DOHH2 (cell line): ENCODE measurements around the gene MYF5.

Source experiments
- H3F3A ChIP-seq: fragments of 200-600 bp; sonication (generic), shearing (Covaris generic); 2 replicates; pipeline ENCODE4 v1.6.0; 2016; ENCODE audit warnings: antibody characterized with exemption, mild to moderate bottlenecking; ENCODE audit not compliant: control insufficient read depth, insufficient read depth
- H3K27ac ChIP-seq: fragments of 200-600 bp; sonication (generic); 2 replicates; pipeline ENCODE4 v1.5.1; 2014; ENCODE audit warnings: low read depth, mild to moderate bottlenecking, low read length, moderate library complexity
- H3K27me3 ChIP-seq: fragments of 200-600 bp; sonication (generic); 2 replicates; pipeline ENCODE4 v1.6.1; 2014; ENCODE audit warnings: mild to moderate bottlenecking, low read length, mixed read lengths; ENCODE audit not compliant: control insufficient read depth
- H3K36me3 ChIP-seq: fragments of 200-600 bp; sonication (generic); 2 replicates; pipeline ENCODE4 v1.6.1; 2014; ENCODE audit warnings: mild to moderate bottlenecking, low read length, moderate library complexity, mixed read lengths; ENCODE audit not compliant: control insufficient read depth
- H3K4me1 ChIP-seq: fragments of 200-600 bp; sonication (generic); 2 replicates; pipeline ENCODE4 v1.6.1; 2014; ENCODE audit warnings: mild to moderate bottlenecking, low read length, mixed read lengths; ENCODE audit not compliant: control insufficient read depth
- H3K4me2 ChIP-seq: fragments of 200-600 bp; sonication (generic); 2 replicates; pipeline ENCODE4 v1.6.0; 2014; ENCODE audit warnings: mild to moderate bottlenecking, low read length, moderate library complexity
- H3K4me3 ChIP-seq: fragments of 200-600 bp; sonication (generic); 2 replicates; pipeline ENCODE4 v1.5.1; 2014; ENCODE audit warnings: mild to moderate bottlenecking, low read length, mixed read lengths
- H3K79me2 ChIP-seq: fragments of 200-600 bp; sonication (generic); 2 replicates; pipeline ENCODE4 v1.6.1; 2014; ENCODE audit warnings: mild to moderate bottlenecking, low read length, mixed read lengths; ENCODE audit not compliant: control insufficient read depth
- H3K9me2 ChIP-seq: fragments of 200-600 bp; sonication (generic); replicated peaks from 2 replicates; pipeline ENCODE4 v1.6.1; 2014; ENCODE audit warnings: mild to moderate bottlenecking, low read length, mixed read lengths; ENCODE audit not compliant: control insufficient read depth
- H3K9me3 ChIP-seq: fragments of 200-600 bp; sonication (generic); 2 replicates; pipeline ENCODE4 v1.6.1; 2014; ENCODE audit warnings: antibody characterized with exemption, low read length, mixed read lengths; ENCODE audit not compliant: control insufficient read depth, insufficient read depth
- H4K20me1 ChIP-seq: fragments of 200-600 bp; sonication (generic); 2 replicates; pipeline ENCODE4 v1.6.0; 2014; ENCODE audit warnings: low read depth, mild to moderate bottlenecking, antibody characterized with exemption, low read length, moderate library complexity; ENCODE audit not compliant: control insufficient read depth, insufficient read depth
- CTCF ChIP-seq: fragments of 200-600 bp; sonication (generic); IDR thresholded peaks from one replicate; pipeline ENCODE4 v1.5.1; 2014; ENCODE audit warnings: antibody characterized with exemption, mild to moderate bottlenecking, low read depth, low read length; ENCODE audit not compliant: poor library complexity, severe bottlenecking
- EZH2phosphoT487 ChIP-seq: fragments of 200-600 bp; sonication (generic); IDR thresholded peaks from 2 replicates; pipeline ENCODE4 v1.6.1; 2017; ENCODE audit warnings: borderline replicate concordance, mild to moderate bottlenecking, antibody characterized with exemption, low read length, moderate library complexity, mixed read lengths

MYF5 gene

GRCh38 chr12:80709811-80710726, 6.6 kb upstream of the MYF5 start:
- Histone ChIP-seq H3K4me2 (no peak overlapping the region), H3K27ac (no peak overlapping the region), H3K9me3 (no peaks in the 10 kb centered on the region; the same call in 1 of the 2 replicates), H3K27me3 (no peaks in the 10 kb centered on the region), H3K4me3 (no peak overlapping the region), H3F3A (no peaks in the 10 kb centered on the region), H3K79me2 (no peaks in the 10 kb centered on the region), H3K9me2 (no peaks in the 10 kb centered on the region), H4K20me1 (no peaks in the 10 kb centered on the region), H3K4me1 (no peaks in the 10 kb centered on the region), H3K36me3 (no peaks in the 10 kb centered on the region)
- TF ChIP-seq CTCF (peak; percentile 71), EZH2phosphoT487 (no peak)

GRCh38 chr12:80710727-80711449, 5.8 kb upstream of the MYF5 start:
- no peaks in the 10 kb centered on the region for H3F3A ChIP-seq
- no peaks in the 10 kb centered on the region for H4K20me1 ChIP-seq
- H3K9me2 ChIP-seq = no peaks in the 10 kb centered on the region
- no peaks in the 10 kb centered on the region for H3K4me1 ChIP-seq
- H3K79me2 ChIP-seq = no peaks in the 10 kb centered on the region
- no peaks in the 10 kb centered on the region for H3K27me3 ChIP-seq
- no peaks in the 10 kb centered on the region; the same call in 1 of the 2 replicates for H3K9me3 ChIP-seq
- H3K27ac ChIP-seq = no peak overlapping the region
- TF ChIP-seq EZH2phosphoT487 (no peak), CTCF (peak; percentile 4)
- no peaks in the 10 kb centered on the region for H3K36me3 ChIP-seq
- H3K4me3 ChIP-seq = no peak overlapping the region
- H3K4me2 ChIP-seq = no peak overlapping the region

GRCh38 chr12:80711866-80712265, 4.8 kb upstream of the MYF5 start:
- Histone ChIP-seq H3K4me1 (no peaks in the 10 kb centered on the region), H3K9me3 (no peaks in the 10 kb centered on the region; the same call in 1 of the 2 replicates), H3K27ac (no peak overlapping the region), H3K27me3 (no peaks in the 10 kb centered on the region), H4K20me1 (no peaks in the 10 kb centered on the region), H3F3A (no peaks in the 10 kb centered on the region), H3K79me2 (no peaks in the 10 kb centered on the region), H3K36me3 (no peaks in the 10 kb centered on the region), H3K4me2 (no peak overlapping the region), H3K4me3 (no peak overlapping the region), H3K9me2 (no peaks in the 10 kb centered on the region)
- TF ChIP-seq EZH2phosphoT487 = no peak
- no peak for TF ChIP-seq CTCF
